ENCODE data around the gene TEAD3.

DNA sequence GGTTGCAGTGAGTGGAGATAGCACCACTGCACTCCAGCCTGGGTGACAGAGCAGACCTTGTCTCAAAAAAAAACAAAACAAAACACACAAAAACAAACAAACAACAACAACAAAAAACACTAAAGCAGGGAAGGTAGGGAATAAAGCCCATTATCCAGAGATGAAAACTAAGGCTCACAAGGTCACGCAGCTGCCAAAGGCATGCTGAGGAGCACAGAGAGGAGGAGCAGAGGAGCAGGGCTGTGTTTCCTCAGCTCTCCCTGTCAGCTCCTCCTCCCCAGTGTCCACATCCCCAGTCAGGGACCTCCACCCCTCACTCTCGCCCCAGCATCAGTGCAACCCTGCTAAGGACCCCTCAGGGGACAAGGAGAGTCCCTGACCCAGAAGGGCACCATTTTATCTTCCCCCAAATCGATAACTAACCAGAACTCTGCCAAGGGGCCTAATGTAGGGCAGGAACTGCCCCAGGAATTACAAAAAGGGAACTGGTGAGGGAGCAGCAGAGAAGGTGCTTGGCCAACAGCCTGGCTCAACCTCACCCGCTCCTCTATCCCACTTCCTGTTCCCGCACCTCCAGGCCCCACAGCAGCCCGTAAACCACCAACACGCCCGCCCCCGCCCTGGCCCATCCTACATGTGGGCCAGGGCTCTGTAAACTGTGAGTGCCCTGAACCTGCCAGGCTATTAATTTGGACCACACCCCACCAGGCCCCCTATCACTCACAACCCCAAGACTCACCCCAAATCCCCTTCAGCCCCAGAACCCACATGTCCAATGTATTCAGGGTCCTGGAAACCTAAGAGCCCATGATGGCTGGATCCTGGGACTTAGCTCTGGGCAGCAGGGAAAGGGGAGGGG lies 9.0 kb downstream of the TEAD3 start:
- TF ChIP-seq POLR2A (IDR thresholded peaks at IDR 0.05): no peak
- TF ChIP-seq, protein P1, sequence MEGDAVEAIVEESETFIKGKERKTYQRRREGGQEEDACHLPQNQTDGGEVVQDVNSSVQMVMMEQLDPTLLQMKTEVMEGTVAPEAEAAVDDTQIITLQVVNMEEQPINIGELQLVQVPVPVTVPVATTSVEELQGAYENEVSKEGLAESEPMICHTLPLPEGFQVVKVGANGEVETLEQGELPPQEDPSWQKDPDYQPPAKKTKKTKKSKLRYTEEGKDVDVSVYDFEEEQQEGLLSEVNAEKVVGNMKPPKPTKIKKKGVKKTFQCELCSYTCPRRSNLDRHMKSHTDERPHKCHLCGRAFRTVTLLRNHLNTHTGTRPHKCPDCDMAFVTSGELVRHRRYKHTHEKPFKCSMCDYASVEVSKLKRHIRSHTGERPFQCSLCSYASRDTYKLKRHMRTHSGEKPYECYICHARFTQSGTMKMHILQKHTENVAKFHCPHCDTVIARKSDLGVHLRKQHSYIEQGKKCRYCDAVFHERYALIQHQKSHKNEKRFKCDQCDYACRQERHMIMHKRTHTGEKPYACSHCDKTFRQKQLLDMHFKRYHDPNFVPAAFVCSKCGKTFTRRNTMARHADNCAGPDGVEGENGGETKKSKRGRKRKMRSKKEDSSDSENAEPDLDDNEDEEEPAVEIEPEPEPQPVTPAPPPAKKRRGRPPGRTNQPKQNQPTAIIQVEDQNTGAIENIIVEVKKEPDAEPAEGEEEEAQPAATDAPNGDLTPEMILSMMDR (IDR thresholded peaks at IDR 0.05): no peak
- no peak for TF ChIP-seq EP300 (IDR thresholded peaks at IDR 0.05)
- peak; percentile 57 for TF ChIP-seq POLR2AphosphoS5 (IDR thresholded peaks at IDR 0.05)
